Nephron progenitor cell (in vitro differentiated cells): ENCODE measurements around the gene CLASP1.
A peak's percentile ranks its signal among the peaks of the same experiment; 100 is the strongest.
"Not testable (repeated sequence)": the region's sequence is repeated elsewhere in the genome, so short reads cannot be mapped to it uniquely, and the experiment has no call there.

Experiments
- DNase-seq: peaks from one replicate; pipeline ENCODE4 v3.0.0; 2021
- H3K27ac Mint-ChIP-seq: 2 replicates; pipeline ENCODE4 v1.8.0; 2021; ENCODE audit warnings: mild to moderate bottlenecking, moderate library complexity, mixed read lengths
- H3K27me3 Mint-ChIP-seq: 2 replicates; pipeline ENCODE4 v1.8.0; 2021; ENCODE audit warnings: mild to moderate bottlenecking, low read depth, mixed read lengths; ENCODE audit not compliant: poor library complexity
- H3K36me3 Mint-ChIP-seq: 2 replicates; pipeline ENCODE4 v1.8.0; 2021; ENCODE audit warnings: low read depth, mixed read lengths
- H3K4me1 Mint-ChIP-seq: 2 replicates; pipeline ENCODE4 v1.8.0; 2021; ENCODE audit warnings: mixed read lengths
- H3K4me3 Mint-ChIP-seq: 2 replicates; pipeline ENCODE4 v1.8.0; 2021; ENCODE audit warnings: mild to moderate bottlenecking, moderate library complexity, mixed read lengths
- H3K9me3 Mint-ChIP-seq: 2 replicates; pipeline ENCODE4 v1.8.0; 2021; ENCODE audit warnings: mild to moderate bottlenecking, moderate library complexity, mixed read lengths
- TF ChIP-seq, protein P1 (sequence below): fragments of 200-600 bp; sonication (generic); IDR thresholded peaks from 2 replicates; pipeline ENCODE4 v1.5.0; 2021; ENCODE audit warnings: antibody characterized with exemption

Gene CLASP1

DNA sequence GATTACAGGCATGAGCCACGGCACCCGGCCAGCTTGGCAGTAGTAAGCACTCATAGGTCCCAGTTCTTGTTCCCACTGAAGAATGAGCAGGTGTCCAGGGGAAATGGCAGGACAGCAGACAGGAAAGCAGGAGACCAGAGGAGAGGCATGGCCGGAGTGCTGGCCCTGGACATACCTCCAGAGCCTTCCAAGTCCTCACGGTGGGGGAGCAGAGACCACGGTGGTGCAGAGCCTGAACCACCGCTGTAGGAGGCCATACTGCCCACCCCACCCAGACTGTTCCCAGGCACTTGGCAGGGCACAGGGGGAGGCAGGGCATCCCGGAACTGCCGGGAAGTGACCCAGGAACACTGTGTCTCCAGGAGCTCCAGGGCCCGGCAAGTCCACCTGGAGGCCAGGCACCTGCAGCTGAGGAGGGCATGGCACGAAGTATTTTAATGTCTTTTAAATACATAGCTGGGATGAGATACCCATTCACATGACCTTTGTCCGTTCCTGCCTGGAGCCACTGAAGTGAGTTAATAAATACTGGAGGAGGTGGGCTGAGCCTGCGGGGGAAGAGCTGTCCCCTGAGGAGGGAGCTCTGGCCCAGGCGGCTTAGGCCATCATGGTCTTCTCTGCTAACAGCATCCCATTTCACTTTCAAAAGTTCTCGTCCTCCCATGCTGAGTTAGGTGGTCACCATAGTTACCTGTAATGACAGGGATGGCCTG is 314.5 kb downstream of the CLASP1 start:
- peaks cover 22% of the 10 kb centered on the region for H3K4me1 Mint-ChIP-seq
- H3K9me3 Mint-ChIP-seq = no peaks in the 10 kb centered on the region

DNA sequence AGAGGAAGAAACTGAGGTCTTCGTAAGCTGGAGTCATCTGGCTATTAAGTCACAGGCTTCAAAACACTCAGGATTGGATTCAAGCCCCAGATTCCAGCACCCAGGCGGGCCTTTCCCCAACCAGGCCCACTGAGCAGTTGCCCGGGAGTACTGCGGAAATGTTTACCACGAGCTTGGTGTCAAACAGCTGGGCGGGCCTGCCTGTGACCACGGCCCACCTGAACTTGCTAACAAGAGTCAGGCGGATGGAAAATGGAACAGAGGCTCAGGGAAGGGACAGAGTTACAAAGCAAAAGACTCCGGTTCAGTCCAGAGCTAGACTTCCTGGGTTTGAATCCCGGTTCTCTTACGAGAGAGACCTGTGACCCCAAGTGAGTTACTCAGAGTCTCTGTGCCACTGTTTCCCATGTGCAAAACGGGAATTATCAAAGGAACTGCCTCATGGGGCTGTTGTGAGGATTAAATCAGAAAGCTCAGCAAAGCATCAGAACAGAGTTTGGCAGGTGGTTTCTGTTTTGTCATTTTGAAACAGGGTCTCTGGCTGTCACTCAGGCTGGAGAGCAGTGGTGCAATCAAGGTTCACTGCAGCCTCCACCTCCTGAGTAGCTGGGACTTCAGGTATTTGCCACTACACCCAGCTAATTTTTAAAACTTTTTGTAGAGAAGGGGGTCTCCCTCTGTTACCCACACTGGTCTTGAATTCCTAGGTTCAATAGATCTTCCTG is 315.3 kb downstream of the CLASP1 start:
- TF ChIP-seq, protein P1, sequence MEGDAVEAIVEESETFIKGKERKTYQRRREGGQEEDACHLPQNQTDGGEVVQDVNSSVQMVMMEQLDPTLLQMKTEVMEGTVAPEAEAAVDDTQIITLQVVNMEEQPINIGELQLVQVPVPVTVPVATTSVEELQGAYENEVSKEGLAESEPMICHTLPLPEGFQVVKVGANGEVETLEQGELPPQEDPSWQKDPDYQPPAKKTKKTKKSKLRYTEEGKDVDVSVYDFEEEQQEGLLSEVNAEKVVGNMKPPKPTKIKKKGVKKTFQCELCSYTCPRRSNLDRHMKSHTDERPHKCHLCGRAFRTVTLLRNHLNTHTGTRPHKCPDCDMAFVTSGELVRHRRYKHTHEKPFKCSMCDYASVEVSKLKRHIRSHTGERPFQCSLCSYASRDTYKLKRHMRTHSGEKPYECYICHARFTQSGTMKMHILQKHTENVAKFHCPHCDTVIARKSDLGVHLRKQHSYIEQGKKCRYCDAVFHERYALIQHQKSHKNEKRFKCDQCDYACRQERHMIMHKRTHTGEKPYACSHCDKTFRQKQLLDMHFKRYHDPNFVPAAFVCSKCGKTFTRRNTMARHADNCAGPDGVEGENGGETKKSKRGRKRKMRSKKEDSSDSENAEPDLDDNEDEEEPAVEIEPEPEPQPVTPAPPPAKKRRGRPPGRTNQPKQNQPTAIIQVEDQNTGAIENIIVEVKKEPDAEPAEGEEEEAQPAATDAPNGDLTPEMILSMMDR = no peak
- Mint-ChIP-seq H3K4me1 (peaks cover 22% of the 10 kb centered on the region), H3K27me3 (peaks cover 17% of the 10 kb centered on the region), H3K36me3 (peaks cover 6% of the 10 kb centered on the region), H3K27ac (peak overlapping the region; percentile 61), H3K4me3 (no peak overlapping the region), H3K9me3 (no peaks in the 10 kb centered on the region)
- no peak for DNase-seq

More for the DNA sequence above, 314.5 kb downstream of the CLASP1 start:
- Mint-ChIP-seq H3K4me3 (no peak overlapping the region), H3K27me3 (peaks cover 10% of the 10 kb centered on the region), H3K27ac (peak overlapping the region; percentile 61), H3K36me3 (peaks cover 9% of the 10 kb centered on the region)
- TF ChIP-seq, protein P1 = no peak
- DNase-seq = no peak

DNA sequence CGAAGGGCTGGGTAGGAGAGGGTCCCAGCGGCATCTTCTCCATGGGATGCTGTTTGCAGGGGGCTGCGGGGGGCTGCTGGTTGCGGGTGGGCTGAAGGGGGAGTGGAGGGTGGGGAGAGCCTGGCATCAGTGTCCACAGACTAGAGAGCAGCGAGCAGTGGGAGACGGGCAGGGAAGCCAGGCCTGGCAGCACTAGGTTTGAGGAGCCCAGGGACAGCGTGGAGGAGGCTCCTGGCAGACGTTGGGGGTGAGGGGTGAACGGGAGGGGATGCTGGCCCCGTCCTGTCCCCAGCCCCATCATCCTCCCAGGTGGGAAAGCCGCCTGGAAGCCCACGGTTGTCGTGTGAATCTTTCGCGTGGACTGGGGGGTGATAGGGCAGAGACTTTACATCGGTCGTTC is 316.0 kb downstream of the CLASP1 start:
- Mint-ChIP-seq H3K9me3 (no peaks in the 10 kb centered on the region), H3K27me3 (peaks cover 25% of the 10 kb centered on the region), H3K4me1 (peaks cover 22% of the 10 kb centered on the region), H3K27ac (no peak overlapping the region), H3K36me3 (no peaks in the 10 kb centered on the region), H3K4me3 (no peak overlapping the region)
- DNase-seq = no peak
- TF ChIP-seq, protein P1 = no peak

DNA sequence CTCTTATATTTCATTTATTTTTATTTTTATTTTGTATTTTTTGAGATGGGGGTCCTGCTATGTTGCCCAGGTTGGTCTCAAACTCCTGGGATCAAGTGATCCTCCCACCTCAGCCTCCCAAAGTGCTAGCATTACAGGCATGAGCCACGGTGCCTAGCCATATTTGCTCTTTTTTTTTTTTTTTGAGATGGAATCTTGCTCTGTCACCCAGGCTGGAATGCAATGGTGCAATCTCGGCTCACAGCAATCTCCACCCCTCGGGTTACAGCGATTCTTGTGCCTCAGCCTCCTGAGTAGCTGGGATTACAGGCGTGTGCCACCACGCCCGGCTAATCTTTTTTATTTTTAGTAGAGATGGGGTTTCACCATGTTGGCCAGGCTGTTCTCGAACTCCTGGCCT is 317.9 kb downstream of the CLASP1 start:
- H3K9me3 Mint-ChIP-seq, H3K4me1 Mint-ChIP-seq, H3K27ac Mint-ChIP-seq, H3K36me3 Mint-ChIP-seq, H3K4me3 Mint-ChIP-seq, DNase-seq: not testable (repeated sequence)
- peaks cover 32% of the 10 kb centered on the region for H3K27me3 Mint-ChIP-seq

DNA sequence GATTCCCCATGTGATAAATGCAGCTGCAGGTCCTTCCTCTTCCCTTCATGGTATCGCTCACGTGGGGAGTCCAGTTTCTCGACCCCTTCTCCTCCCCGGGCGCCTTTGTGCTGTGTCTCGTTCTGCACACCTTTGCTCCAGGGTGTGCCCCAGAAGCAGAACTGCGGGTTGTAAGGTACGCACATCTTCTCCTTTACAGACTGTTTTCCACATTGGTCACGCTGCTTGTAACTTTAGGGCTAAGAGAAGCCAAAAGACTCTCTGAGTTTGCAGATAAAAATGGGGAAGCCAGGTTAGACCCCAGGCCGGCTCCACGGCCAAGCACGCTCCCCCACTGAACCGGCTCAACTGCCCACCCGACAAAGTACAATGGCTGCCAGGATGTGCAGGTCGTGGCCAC is 318.3 kb downstream of the CLASP1 start:
- Mint-ChIP-seq H3K27me3 (peaks cover 33% of the 10 kb centered on the region), H3K4me3 (no peak overlapping the region), H3K4me1 (peaks cover 6% of the 10 kb centered on the region), H3K9me3 (peaks cover 2% of the 10 kb centered on the region), H3K27ac (no peak overlapping the region), H3K36me3 (no peaks in the 10 kb centered on the region)
- TF ChIP-seq, protein P1 = no peak
- no peak for DNase-seq

DNA sequence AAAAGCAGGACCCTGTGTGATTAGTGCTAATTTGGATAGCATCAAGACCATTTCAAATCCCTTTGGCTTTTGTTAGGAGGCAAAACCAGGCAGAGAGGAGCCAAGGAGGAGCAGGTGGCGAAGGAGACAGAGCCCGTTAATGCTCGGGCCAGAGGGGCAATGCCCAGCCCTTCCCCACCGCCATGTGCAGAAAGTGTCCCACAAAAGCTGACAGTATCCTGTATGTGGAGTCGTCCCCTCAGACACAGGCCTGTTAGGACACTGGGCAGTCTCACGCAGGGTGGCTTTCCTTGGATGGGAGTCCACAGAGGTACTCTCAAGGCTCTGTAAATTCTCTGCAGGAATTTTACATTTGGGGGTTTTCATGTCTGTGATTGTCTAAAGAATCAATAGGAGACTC is 319.5 kb downstream of the CLASP1 start:
- no peak overlapping the region for H3K4me3 Mint-ChIP-seq
- peaks cover 41% of the 10 kb centered on the region for H3K27me3 Mint-ChIP-seq
- H3K4me1 Mint-ChIP-seq = no peaks in the 10 kb centered on the region
- peaks cover 4% of the 10 kb centered on the region for H3K9me3 Mint-ChIP-seq
- no peak overlapping the region for H3K27ac Mint-ChIP-seq
- TF ChIP-seq, protein P1 = no peak
- no peak for DNase-seq
- H3K36me3 Mint-ChIP-seq = no peaks in the 10 kb centered on the region
